Transverse colon (tissue), 4 donors: Measurements from ENCODE around the gene ZC3H12C. TPM values are rescaled to one million over a fixed set of nuclear protein-coding genes. Genes with fewer than 3 reads are reported as not detected.
"Not testable (repeated sequence)": the region's sequence is repeated elsewhere in the genome, so short reads cannot be mapped to it uniquely, and the experiment has no call there.

ENCODE experiments used
- DNase-seq: peaks from one replicate; pipeline ENCODE4 v3.0.0-alpha.2; 2019
- H3K27ac ChIP-seq, 4 donors: fragments of 200-600 bp; sonication (generic); 2 replicates each; pipeline ENCODE4 v1.5.1; 2016 to 2018; ENCODE audit warnings: inconsistent platforms in 4 of 4
- H3K27me3 ChIP-seq: fragments of 200-600 bp; sonication (generic); 2 replicates; pipeline ENCODE4 v1.5.1; 2017; ENCODE audit warnings: inconsistent platforms
- H3K36me3 ChIP-seq, 4 donors: fragments of 200-600 bp; sonication (generic); 2 replicates each; pipeline ENCODE4 v1.5.1; 2017 to 2019; ENCODE audit warnings: inconsistent platforms in 4 of 4
- H3K4me1 ChIP-seq, 4 donors: fragments of 200-600 bp; sonication (generic); 2 replicates each; pipeline ENCODE4 v1.5.1; 2017 to 2020; ENCODE audit warnings: inconsistent platforms in 4 of 4
- H3K4me3 ChIP-seq, 4 donors: fragments of 200-600 bp; sonication (generic); 1 replicate in 1 of 4; 2 replicates in 3 of 4; pipeline versions ENCODE4 v1.5.1 to v1.6.1; 2017 to 2019; ENCODE audit warnings: inconsistent platforms in 4 of 4
- H3K9me3 ChIP-seq, 2 donors: fragments of 200-600 bp; sonication (generic); 2 replicates each; pipeline ENCODE4 v1.5.1; 2017 to 2019; ENCODE audit warnings: inconsistent platforms in 2 of 2
- CTCF ChIP-seq, 5 experiments: fragments of 200-600 bp in 3 of 5; fragments of 450-650 bp in 2 of 5; sonication (generic) in 3 of 5; IDR thresholded peaks; 1 replicate in 2 of 5; 2 replicates in 3 of 5; pipeline ENCODE4 v1.5.1; 2016 to 2017; ENCODE audit warnings: antibody characterized with exemption in 5 of 5, inconsistent platforms in 3 of 5, mild to moderate bottlenecking in 2 of 5, moderate library complexity in 1 of 5
- EP300 ChIP-seq: sonication (generic); formaldehyde crosslinking; IDR thresholded peaks from one replicate; pipeline ENCODE4 v1.6.1; 2017; ENCODE audit warnings: antibody characterized with exemption, low read depth
- POLR2A ChIP-seq: fragments of 450-650 bp; IDR thresholded peaks from one replicate; pipeline ENCODE4 v1.6.1; 2016; ENCODE audit warnings: antibody characterized with exemption, mild to moderate bottlenecking, moderate library complexity
- POLR2AphosphoS5 ChIP-seq, 3 donors: sonication (generic); formaldehyde crosslinking; IDR thresholded peaks; one replicate each; pipeline ENCODE4 v1.6.1; 2016; ENCODE audit warnings: antibody characterized with exemption in 3 of 3
- WGBS, 2 donors: methylation state at CpG; one replicate each; pipeline ENCODE4 v1.1.5; 2018; ENCODE audit warnings: low coverage in 1 of 2; 5-methylcytosine and 5-hydroxymethylcytosine counted together
- in situ Hi-C, 4 donors: fragments of 200-750 bp; cut with MboI; loops; one replicate each; pipeline versions ENCODE4 v1.15.0 to v1.15.1; 2017; ENCODE audit warnings: low sequenced_read_pairs in 3 of 4, low pct_ligation_motif_present in 1 of 4, low pct_unique_long_range_greater_than_20kb in 1 of 4
- intact Hi-C: fragments of 100-400 bp; cut with DNase I; formaldehyde crosslinking; loops from one replicate; pipeline ENCODE4 v1.15.1; 2023; ENCODE audit warnings: low total_unique reads
- total RNA-seq, 4 donors: library from RNA; depleted of rRNA; stranded (reverse); fragments of >200 nt; gene quantifications; one replicate each; pipeline ENCODE4 v1.1.0, GENCODE V29; 2016

Gene ZC3H12C
- total RNA-seq, 4 donors from 2014 or later = 6.4 to 21.2 (median 14.4) TPM

GRCh38 chr11:110199184-110199981 lies 106.2 kb downstream of the ZC3H12C start:
- H3K27me3 ChIP-seq = no peaks in the 10 kb centered on the region
- H3K27ac ChIP-seq = no peak overlapping the region
- intact Hi-C loops = no loop called here
- no peak for TF ChIP-seq POLR2AphosphoS5 (IDR thresholded peaks at IDR 0.05)
- no peak for TF ChIP-seq CTCF (IDR thresholded peaks at IDR 0.05)
- no peak for TF ChIP-seq EP300
- no peak for TF ChIP-seq POLR2A
- H3K4me3 ChIP-seq = no peak overlapping the region
- no peaks in the 10 kb centered on the region for H3K4me1 ChIP-seq
- no peaks in the 10 kb centered on the region for H3K9me3 ChIP-seq
- WGBS, 2 donors = 54 to 70% methylated on average over 2 to 4 of the region's 4 CpGs
- in situ Hi-C loops = loop anchor here in 3 of 4 donors (25.0 kb wide), 3 partner anchors 262 to 1238 kb away; partner anchors contain the start of gene POU2AF2 (in 1 of the 3)
- H3K36me3 ChIP-seq = no peaks in the 10 kb centered on the region
- DNase-seq = no peak

GRCh38 chr11:110200241-110200640 lies 107.0 kb downstream of the ZC3H12C start:
- Histone ChIP-seq H3K27me3 (no peaks in the 10 kb centered on the region), H3K4me1 (no peaks in the 10 kb centered on the region), H3K36me3 (no peaks in the 10 kb centered on the region), H3K9me3 (no peaks in the 10 kb centered on the region), H3K27ac (no peak overlapping the region), H3K4me3 (no peak overlapping the region)
- TF ChIP-seq CTCF (IDR thresholded peaks at IDR 0.05) (no peak), POLR2A (no peak), POLR2AphosphoS5 (IDR thresholded peaks at IDR 0.05) (no peak), EP300 (no peak)
- intact Hi-C loops = loop anchor here (5.0 kb wide), 1 partner anchor 177 kb away; no protein-coding TSS in a partner anchor
- WGBS, 2 donors = 84 to 86% methylated on average over 5 to 6 of the region's 6 CpGs
- in situ Hi-C loops = loop anchor here (5.0 to 10.0 kb wide), 3 partner anchors 172 to 235 kb away; no protein-coding TSS in a partner anchor
- no peak for DNase-seq

- Histone ChIP-seq H3K4me3 (no peak overlapping the region), H3K27me3 (no peaks in the 10 kb centered on the region), H3K9me3 (no peaks in the 10 kb centered on the region), H3K27ac (no peak overlapping the region), H3K36me3 (no peaks in the 10 kb centered on the region), H3K4me1 (no peaks in the 10 kb centered on the region)
- no peak for TF ChIP-seq CTCF (IDR thresholded peaks at IDR 0.05)
- no peak for TF ChIP-seq POLR2AphosphoS5 (IDR thresholded peaks at IDR 0.05)
- no peak for TF ChIP-seq POLR2A
- no peak for TF ChIP-seq EP300
- in situ Hi-C loops = loop anchor here (5.0 to 10.0 kb wide), 3 partner anchors 171 to 234 kb away; no protein-coding TSS in a partner anchor
- intact Hi-C loops = loop anchor here (5.0 kb wide), 1 partner anchor 176 kb away; no protein-coding TSS in a partner anchor
- 77 to 85% methylated on average over 9 to 10 of the region's 10 CpGs for WGBS, 2 donors
- DNase-seq = no peak
These were observed 107.6 kb downstream of the ZC3H12C start for GRCh38 chr11:110200836-110201235.

GRCh38 chr11:110207123-110207522 lies 113.9 kb downstream of the ZC3H12C start:
- in situ Hi-C loops = loop anchor here (10.0 kb wide), 2 partner anchors 168 to 228 kb away; no protein-coding TSS in a partner anchor
- H3K27me3 ChIP-seq = peaks cover 3% of the 10 kb centered on the region
- H3K36me3 ChIP-seq = no peaks in the 10 kb centered on the region
- DNase-seq = no peak
- no peak for TF ChIP-seq EP300
- no peak for TF ChIP-seq POLR2A
- TF ChIP-seq CTCF (IDR thresholded peaks at IDR 0.05) = no peak
- TF ChIP-seq POLR2AphosphoS5 (IDR thresholded peaks at IDR 0.05) = no peak
- H3K9me3 ChIP-seq = no peaks in the 10 kb centered on the region
- H3K4me3 ChIP-seq = no peak overlapping the region
- H3K27ac ChIP-seq = no peak overlapping the region
- intact Hi-C loops = no loop called here
- 95 to 98% methylated on average over 6 of the region's 6 CpGs for WGBS, 2 donors
- no peaks in the 10 kb centered on the region for H3K4me1 ChIP-seq

- H3K9me3 ChIP-seq, H3K36me3 ChIP-seq, H3K4me1 ChIP-seq, H3K27me3 ChIP-seq, H3K27ac ChIP-seq, intact Hi-C loops: not testable (repeated sequence)
- in situ Hi-C loops = loop anchor here (10.0 kb wide), 2 partner anchors 166 to 226 kb away; no protein-coding TSS in a partner anchor
- WGBS, 2 donors = 52 to 77% methylated on average over 6 to 26 of the region's 29 CpGs
- peak; percentile 42 for DNase-seq
- peak overlapping the region in 1 of 4 donors; percentile 20 for H3K4me3 ChIP-seq
These were observed 115.6 kb downstream of the ZC3H12C start for GRCh38 chr11:110208678-110209312.

GRCh38 chr11:110209313-110209694 lies 116.1 kb downstream of the ZC3H12C start:
- 22% methylated on average over 5 of the region's 14 CpGs; no CpG with 5 or more reads in 1 of the 2 donors for WGBS, 2 donors
- H3K4me1 ChIP-seq, DNase-seq, intact Hi-C loops, H3K27ac ChIP-seq, H3K36me3 ChIP-seq, H3K27me3 ChIP-seq, H3K9me3 ChIP-seq: not testable (repeated sequence)
- peak overlapping the region in 1 of 4 donors; percentile 20 for H3K4me3 ChIP-seq
- in situ Hi-C loops = loop anchor here (10.0 kb wide), 2 partner anchors 165 to 225 kb away; no protein-coding TSS in a partner anchor
